HepG2 (cell line): ENCODE results near the gene NOX3. TPM values are rescaled to one million over a fixed set of nuclear protein-coding genes. Genes with fewer than 3 reads are reported as not detected.

Experiments
- DMAP1 ChIP-seq: IDR thresholded peaks from 2 replicates; pipeline ENCODE4 v1.6.1; 2016
- MATR3 ChIP-seq: sonication (generic); formaldehyde crosslinking; IDR thresholded peaks from 2 replicates; pipeline ENCODE4 v1.4.0; 2020; ENCODE audit warnings: missing genetic modification reagents
- PRPF4 ChIP-seq: fragments of 200-400 bp; formaldehyde crosslinking; IDR thresholded peaks from 2 replicates; pipeline ENCODE4 v1.6.1; 2016; ENCODE audit warnings: low read length, low read depth; ENCODE audit not compliant: poor library complexity, severe bottlenecking
- ZBTB7A ChIP-seq: sonication (generic); formaldehyde crosslinking; IDR thresholded peaks from 2 replicates; pipeline ENCODE4 v1.8.0; 2022; ENCODE audit warnings: mild to moderate bottlenecking, missing genetic modification reagents
- ZNF230 ChIP-seq: sonication (generic); formaldehyde crosslinking; IDR thresholded peaks from 2 replicates; pipeline ENCODE4 v1.4.0; 2020; ENCODE audit warnings: mild to moderate bottlenecking, missing genetic modification reagents
- ZNF24 ChIP-seq: fragments of 450-650 bp; IDR thresholded peaks from 2 replicates; pipeline ENCODE4 v1.6.1; 2017; ENCODE audit warnings: antibody characterized with exemption, mild to moderate bottlenecking
- ZNF772 ChIP-seq: sonication (generic); formaldehyde crosslinking; IDR thresholded peaks from 2 replicates; pipeline ENCODE4 v1.5.0; 2020; ENCODE audit warnings: mild to moderate bottlenecking, missing genetic modification reagents
- ZNF775 ChIP-seq: sonication (generic); formaldehyde crosslinking; IDR thresholded peaks from 2 replicates; pipeline ENCODE4 v1.4.0; 2020; ENCODE audit warnings: missing genetic modification reagents, mild to moderate bottlenecking, moderate library complexity, borderline replicate concordance
- polyA plus RNA-seq, 8 experiments: library from polyadenylated mRNA; depleted of rRNA in 3 of 8; stranded (reverse) in 7 of 8; unstranded in 1 of 8; fragments of >200 nt; fragmentation: Illumina TruSeq in 4 of 8; extraction: Trizol in 4 of 8; gene quantifications; 2 replicates each; pipeline versions ENCODE4 v1.2.1 to v1.2.3, GENCODE V29; 2011 to 2016; ENCODE audit warnings: low read depth in 4 of 8, missing spikeins in 1 of 8, mixed read lengths in 1 of 8; ENCODE audit not compliant: insufficient read depth in 1 of 8
- total RNA-seq, 5 experiments: library from RNA; depleted of rRNA; stranded (reverse); fragments of >200 nt; fragmentation: Illumina TruSeq; extraction: Trizol; gene quantifications; 2 replicates each; pipeline ENCODE4 v1.2.3, GENCODE V29; 2016; ENCODE audit warnings: low read depth in 1 of 5
- TF ChIP-seq, protein P1 (sequence below), 2 experiments: sonication (generic) in 1 of 2; formaldehyde crosslinking in 1 of 2; IDR thresholded peaks; 2 replicates each; pipeline versions ENCODE4 v1.4.0 to v1.6.1; 2018 to 2020; ENCODE audit warnings: missing genetic modification reagents in 2 of 2, borderline replicate concordance in 1 of 2, low read depth in 1 of 2, mild to moderate bottlenecking in 1 of 2, missing biosample characterization in 1 of 2
- TF ChIP-seq, protein P2 (sequence below): conservative IDR thresholded peaks from 2 replicates; pipeline ENCODE4 v1.6.1; 2018; ENCODE audit warnings: missing genetic modification reagents
- TF ChIP-seq, protein P3 (sequence below): sonication (generic); formaldehyde crosslinking; IDR thresholded peaks from 2 replicates; pipeline ENCODE4 v1.5.1; 2020; ENCODE audit warnings: missing genetic modification reagents, mild to moderate bottlenecking, borderline replicate concordance
- TF ChIP-seq, protein P4 (sequence below): sonication (generic); formaldehyde crosslinking; IDR thresholded peaks from 2 replicates; pipeline ENCODE4 v1.4.0; 2020; ENCODE audit warnings: mild to moderate bottlenecking, low read depth, missing genetic modification reagents
- TF ChIP-seq, protein P5 (sequence below): sonication (generic); formaldehyde crosslinking; IDR thresholded peaks from 2 replicates; pipeline ENCODE4 v1.5.1; 2020; ENCODE audit warnings: missing genetic modification reagents, mild to moderate bottlenecking, borderline replicate concordance
- TF ChIP-seq, protein P6 (sequence below): sonication (generic); formaldehyde crosslinking; IDR thresholded peaks from 2 replicates; pipeline ENCODE4 v1.4.0; 2020; ENCODE audit warnings: missing genetic modification reagents
- TF ChIP-seq, protein P7 (sequence below): sonication (generic); formaldehyde crosslinking; IDR thresholded peaks from 2 replicates; pipeline ENCODE4 v1.5.0; 2020; ENCODE audit warnings: missing genetic modification reagents, mild to moderate bottlenecking, borderline replicate concordance
- TF ChIP-seq, protein P8 (sequence below): sonication (generic); formaldehyde crosslinking; IDR thresholded peaks from 2 replicates; pipeline ENCODE4 v1.9.0; 2021; ENCODE audit warnings: missing genetic modification reagents, mild to moderate bottlenecking, borderline replicate concordance

NOX3 gene
- total and polyA plus RNA-seq, 2 of the 13 experiments (the other 11 are each of a cell fraction or from before 2014, with no cell fraction given) = 0.09 to 0.18 TPM

DNA sequence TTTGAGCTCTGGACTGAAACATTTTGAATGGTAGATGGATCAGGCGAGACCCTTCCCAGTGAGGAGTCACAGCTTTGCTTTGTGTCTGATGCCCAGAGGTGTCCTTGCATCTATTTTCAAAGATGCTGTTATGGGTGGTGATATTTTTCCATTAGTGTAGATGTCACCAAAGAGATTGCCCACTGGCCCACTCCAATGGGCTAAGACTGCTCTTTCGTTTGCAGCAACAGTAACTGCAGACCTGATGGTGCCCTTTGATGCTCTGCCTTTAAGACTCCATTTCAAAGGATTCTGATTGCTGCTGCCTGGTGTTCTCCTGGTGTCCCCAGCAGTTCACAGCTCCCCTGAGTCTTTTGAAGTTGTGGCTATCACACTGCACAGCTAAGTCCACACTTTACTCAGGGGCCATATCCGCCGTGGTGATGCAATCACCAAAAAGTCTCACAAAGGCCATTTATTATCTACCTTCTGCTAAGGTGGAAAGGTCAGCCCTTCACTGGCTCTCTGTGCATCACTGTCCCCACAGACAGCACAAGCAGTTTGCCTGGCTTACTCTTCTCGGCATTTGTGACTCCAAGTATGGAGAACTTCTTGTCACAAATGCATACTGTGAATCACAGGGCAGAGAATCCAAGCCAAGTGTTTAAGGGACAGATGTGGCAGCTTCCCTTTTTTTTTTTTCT, 56.4 kb downstream of the NOX3 start (continued):
- TF ChIP-seq, protein P1, sequence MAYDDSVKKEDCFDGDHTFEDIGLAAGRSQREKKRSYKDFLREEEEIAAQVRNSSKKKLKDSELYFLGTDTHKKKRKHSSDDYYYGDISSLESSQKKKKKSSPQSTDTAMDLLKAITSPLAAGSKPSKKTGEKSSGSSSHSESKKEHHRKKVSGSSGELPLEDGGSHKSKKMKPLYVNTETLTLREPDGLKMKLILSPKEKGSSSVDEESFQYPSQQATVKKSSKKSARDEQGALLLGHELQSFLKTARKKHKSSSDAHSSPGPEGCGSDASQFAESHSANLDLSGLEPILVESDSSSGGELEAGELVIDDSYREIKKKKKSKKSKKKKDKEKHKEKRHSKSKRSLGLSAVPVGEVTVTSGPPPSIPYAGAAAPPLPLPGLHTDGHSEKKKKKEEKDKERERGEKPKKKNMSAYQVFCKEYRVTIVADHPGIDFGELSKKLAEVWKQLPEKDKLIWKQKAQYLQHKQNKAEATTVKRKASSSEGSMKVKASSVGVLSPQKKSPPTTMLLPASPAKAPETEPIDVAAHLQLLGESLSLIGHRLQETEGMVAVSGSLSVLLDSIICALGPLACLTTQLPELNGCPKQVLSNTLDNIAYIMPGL (CRISPR knock-in tag; IDR thresholded peaks at IDR 0.05; ENCODE audit: borderline replicate concordance in 1 of 2, low read depth in 1 of 2) = peak; percentile 59 to 81; a peak in 3 of 4 replicates
- TF ChIP-seq, protein P2, sequence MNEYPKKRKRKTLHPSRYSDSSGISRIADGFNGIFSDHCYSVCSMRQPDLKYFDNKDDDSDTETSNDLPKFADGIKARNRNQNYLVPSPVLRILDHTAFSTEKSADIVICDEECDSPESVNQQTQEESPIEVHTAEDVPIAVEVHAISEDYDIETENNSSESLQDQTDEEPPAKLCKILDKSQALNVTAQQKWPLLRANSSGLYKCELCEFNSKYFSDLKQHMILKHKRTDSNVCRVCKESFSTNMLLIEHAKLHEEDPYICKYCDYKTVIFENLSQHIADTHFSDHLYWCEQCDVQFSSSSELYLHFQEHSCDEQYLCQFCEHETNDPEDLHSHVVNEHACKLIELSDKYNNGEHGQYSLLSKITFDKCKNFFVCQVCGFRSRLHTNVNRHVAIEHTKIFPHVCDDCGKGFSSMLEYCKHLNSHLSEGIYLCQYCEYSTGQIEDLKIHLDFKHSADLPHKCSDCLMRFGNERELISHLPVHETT = peak; percentile 85
- TF ChIP-seq ZNF24 (peak; percentile 83; the same call in 1 of the 2 replicates), DMAP1 (CRISPR knock-in tag) (peak; percentile 83; the same call in 1 of the 2 replicates), ZNF230 (CRISPR knock-in tag) (peak; percentile 61; the same call in 1 of the 2 replicates), ZBTB7A (CRISPR knock-in tag) (peak; percentile 68; the same call in 1 of the 2 replicates), MATR3 (CRISPR knock-in tag) (no peak), PRPF4 (no peak), ZNF775 (CRISPR knock-in tag) (0 out of 2 replicates have a peak, but pooled peaks have one; percentile 73), ZNF772 (peak; percentile 98)
- TF ChIP-seq, protein P3, sequence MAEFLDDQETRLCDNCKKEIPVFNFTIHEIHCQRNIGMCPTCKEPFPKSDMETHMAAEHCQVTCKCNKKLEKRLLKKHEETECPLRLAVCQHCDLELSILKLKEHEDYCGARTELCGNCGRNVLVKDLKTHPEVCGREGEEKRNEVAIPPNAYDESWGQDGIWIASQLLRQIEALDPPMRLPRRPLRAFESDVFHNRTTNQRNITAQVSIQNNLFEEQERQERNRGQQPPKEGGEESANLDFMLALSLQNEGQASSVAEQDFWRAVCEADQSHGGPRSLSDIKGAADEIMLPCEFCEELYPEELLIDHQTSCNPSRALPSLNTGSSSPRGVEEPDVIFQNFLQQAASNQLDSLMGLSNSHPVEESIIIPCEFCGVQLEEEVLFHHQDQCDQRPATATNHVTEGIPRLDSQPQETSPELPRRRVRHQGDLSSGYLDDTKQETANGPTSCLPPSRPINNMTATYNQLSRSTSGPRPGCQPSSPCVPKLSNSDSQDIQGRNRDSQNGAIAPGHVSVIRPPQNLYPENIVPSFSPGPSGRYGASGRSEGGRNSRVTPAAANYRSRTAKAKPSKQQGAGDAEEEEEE (CRISPR knock-in tag) = no peak
- TF ChIP-seq, protein P4, sequence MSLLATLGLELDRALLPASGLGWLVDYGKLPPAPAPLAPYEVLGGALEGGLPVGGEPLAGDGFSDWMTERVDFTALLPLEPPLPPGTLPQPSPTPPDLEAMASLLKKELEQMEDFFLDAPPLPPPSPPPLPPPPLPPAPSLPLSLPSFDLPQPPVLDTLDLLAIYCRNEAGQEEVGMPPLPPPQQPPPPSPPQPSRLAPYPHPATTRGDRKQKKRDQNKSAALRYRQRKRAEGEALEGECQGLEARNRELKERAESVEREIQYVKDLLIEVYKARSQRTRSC (CRISPR knock-in tag) = peak; percentile 69; the same call in 1 of the 2 replicates
- TF ChIP-seq, protein P5, sequence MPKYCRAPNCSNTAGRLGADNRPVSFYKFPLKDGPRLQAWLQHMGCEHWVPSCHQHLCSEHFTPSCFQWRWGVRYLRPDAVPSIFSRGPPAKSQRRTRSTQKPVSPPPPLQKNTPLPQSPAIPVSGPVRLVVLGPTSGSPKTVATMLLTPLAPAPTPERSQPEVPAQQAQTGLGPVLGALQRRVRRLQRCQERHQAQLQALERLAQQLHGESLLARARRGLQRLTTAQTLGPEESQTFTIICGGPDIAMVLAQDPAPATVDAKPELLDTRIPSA (CRISPR knock-in tag) = no peak; the same call in 1 of the 2 replicates
- TF ChIP-seq, protein P6, sequence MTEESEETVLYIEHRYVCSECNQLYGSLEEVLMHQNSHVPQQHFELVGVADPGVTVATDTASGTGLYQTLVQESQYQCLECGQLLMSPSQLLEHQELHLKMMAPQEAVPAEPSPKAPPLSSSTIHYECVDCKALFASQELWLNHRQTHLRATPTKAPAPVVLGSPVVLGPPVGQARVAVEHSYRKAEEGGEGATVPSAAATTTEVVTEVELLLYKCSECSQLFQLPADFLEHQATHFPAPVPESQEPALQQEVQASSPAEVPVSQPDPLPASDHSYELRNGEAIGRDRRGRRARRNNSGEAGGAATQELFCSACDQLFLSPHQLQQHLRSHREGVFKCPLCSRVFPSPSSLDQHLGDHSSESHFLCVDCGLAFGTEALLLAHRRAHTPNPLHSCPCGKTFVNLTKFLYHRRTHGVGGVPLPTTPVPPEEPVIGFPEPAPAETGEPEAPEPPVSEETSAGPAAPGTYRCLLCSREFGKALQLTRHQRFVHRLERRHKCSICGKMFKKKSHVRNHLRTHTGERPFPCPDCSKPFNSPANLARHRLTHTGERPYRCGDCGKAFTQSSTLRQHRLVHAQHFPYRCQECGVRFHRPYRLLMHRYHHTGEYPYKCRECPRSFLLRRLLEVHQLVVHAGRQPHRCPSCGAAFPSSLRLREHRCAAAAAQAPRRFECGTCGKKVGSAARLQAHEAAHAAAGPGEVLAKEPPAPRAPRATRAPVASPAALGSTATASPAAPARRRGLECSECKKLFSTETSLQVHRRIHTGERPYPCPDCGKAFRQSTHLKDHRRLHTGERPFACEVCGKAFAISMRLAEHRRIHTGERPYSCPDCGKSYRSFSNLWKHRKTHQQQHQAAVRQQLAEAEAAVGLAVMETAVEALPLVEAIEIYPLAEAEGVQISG (CRISPR knock-in tag) = peak; percentile 93
- TF ChIP-seq, protein P7, sequence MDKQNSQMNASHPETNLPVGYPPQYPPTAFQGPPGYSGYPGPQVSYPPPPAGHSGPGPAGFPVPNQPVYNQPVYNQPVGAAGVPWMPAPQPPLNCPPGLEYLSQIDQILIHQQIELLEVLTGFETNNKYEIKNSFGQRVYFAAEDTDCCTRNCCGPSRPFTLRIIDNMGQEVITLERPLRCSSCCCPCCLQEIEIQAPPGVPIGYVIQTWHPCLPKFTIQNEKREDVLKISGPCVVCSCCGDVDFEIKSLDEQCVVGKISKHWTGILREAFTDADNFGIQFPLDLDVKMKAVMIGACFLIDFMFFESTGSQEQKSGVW (CRISPR knock-in tag) = no peak
- TF ChIP-seq, protein P8, sequence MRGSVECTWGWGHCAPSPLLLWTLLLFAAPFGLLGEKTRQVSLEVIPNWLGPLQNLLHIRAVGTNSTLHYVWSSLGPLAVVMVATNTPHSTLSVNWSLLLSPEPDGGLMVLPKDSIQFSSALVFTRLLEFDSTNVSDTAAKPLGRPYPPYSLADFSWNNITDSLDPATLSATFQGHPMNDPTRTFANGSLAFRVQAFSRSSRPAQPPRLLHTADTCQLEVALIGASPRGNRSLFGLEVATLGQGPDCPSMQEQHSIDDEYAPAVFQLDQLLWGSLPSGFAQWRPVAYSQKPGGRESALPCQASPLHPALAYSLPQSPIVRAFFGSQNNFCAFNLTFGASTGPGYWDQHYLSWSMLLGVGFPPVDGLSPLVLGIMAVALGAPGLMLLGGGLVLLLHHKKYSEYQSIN (CRISPR knock-in tag) = no peak
